K562 (cell line): ENCODE results near the gene VPS41. TPM values are rescaled to one million over a fixed set of nuclear protein-coding genes. Genes with fewer than 3 reads are reported as not detected.

Experiments used
- BRF2 ChIP-seq: IDR thresholded peaks from 3 replicates; pipeline ENCODE4 v1.6.1; 2011; ENCODE audit warnings: borderline replicate concordance, mild to moderate bottlenecking; ENCODE audit not compliant: insufficient read length, insufficient read depth
- CGGBP1 ChIP-seq: fragments of 250-450 bp; sonication (Bioruptor Pico); IDR thresholded peaks from 2 replicates; pipeline ENCODE4 v1.9.0; 2021; ENCODE audit warnings: mild to moderate bottlenecking
- PPARD ChIP-seq: fragments of 250-450 bp; sonication (Bioruptor Pico); IDR thresholded peaks from 2 replicates; pipeline ENCODE4 v1.8.0; 2022; ENCODE audit warnings: inconsistent platforms, mild to moderate bottlenecking, moderate library complexity
- RERE ChIP-seq: sonication (generic); formaldehyde crosslinking; IDR thresholded peaks from 2 replicates; pipeline ENCODE4 v1.8.0; 2023; ENCODE audit warnings: missing genetic modification reagents, mild to moderate bottlenecking, borderline replicate concordance
- VEZF1 ChIP-seq: fragments of 200-800 bp; sonication (Bioruptor generic); IDR thresholded peaks from 2 replicates; pipeline ENCODE4 v1.6.1; 2017; ENCODE audit warnings: missing genetic modification characterization, missing compliant biosample characterization
- ZNF23 ChIP-seq: fragments of 250-450 bp; sonication (Bioruptor Pico); IDR thresholded peaks from 2 replicates; pipeline ENCODE4 v1.4.0; 2020; ENCODE audit warnings: mild to moderate bottlenecking
- ZNF57 ChIP-seq: fragments of 450-650 bp; formaldehyde crosslinking; IDR thresholded peaks from 2 replicates; pipeline ENCODE4 v1.4.0; 2020; ENCODE audit warnings: mild to moderate bottlenecking, moderate library complexity
- ZNF699 ChIP-seq: fragments of 250-450 bp; sonication (Bioruptor Pico); IDR thresholded peaks from 2 replicates; pipeline ENCODE4 v1.8.0; 2021; ENCODE audit warnings: mild to moderate bottlenecking, moderate library complexity; ENCODE audit not compliant: insufficient replicate concordance
- polyA plus RNA-seq, 8 experiments: library from polyadenylated mRNA; depleted of rRNA in 4 of 8; stranded (reverse) in 5 of 8; unstranded in 3 of 8; fragments of >200 nt; fragmentation: Nextera tagmentation in 2 of 8; fragmentation: Illumina TruSeq in 1 of 8; extraction: Ambion mirVana in 2 of 8; extraction: Trizol in 1 of 8; gene quantifications; 2 replicates each; pipeline versions ENCODE4 v1.2.1 to v1.2.3, GENCODE V29; 2011 to 2014; ENCODE audit warnings: inconsistent platforms in 1 of 8, missing spikeins in 1 of 8
- total RNA-seq, 7 experiments: library from RNA; depleted of rRNA in 6 of 7; stranded (reverse); fragments of >200 nt in 6 of 7; fragmentation: Illumina TruSeq in 2 of 7; extraction: Trizol in 2 of 7; gene quantifications; 2 replicates each; pipeline versions ENCODE4 v1.2.1 to v1.2.3, GENCODE V29; 2011 to 2021; ENCODE audit warnings: low replicate concordance in 1 of 7

Gene VPS41
- total and polyA plus RNA-seq, 9 of the 15 experiments (the other 6 are each of a cell fraction or from before 2014, with no cell fraction given) = 17.7 to 46.8 (median 32.1) TPM

- no peak for TF ChIP-seq VEZF1 (CRISPR knock-in tag)
- TF ChIP-seq PPARD (CRISPR knock-in tag) = no peak
- no peak for TF ChIP-seq ZNF23
- no peak for TF ChIP-seq RERE (CRISPR knock-in tag)
- TF ChIP-seq CGGBP1 (CRISPR knock-in tag) = no peak
- TF ChIP-seq BRF2 = no peak
- no peak for TF ChIP-seq ZNF699
- TF ChIP-seq ZNF57 (CRISPR knock-in tag) = no peak
Measured at GRCh38 chr7:38773430-38773829, 135.6 kb downstream of the VPS41 start (continued).
